ENCODE measurements around the gene GALNT17. TPM values are rescaled to one million over a fixed set of nuclear protein-coding genes. Genes with fewer than 3 reads are reported as not detected.
"Not testable (repeated sequence)": the region's sequence is repeated elsewhere in the genome, so short reads cannot be mapped to it uniquely, and the experiment has no call there.

GALNT17 gene
- polyA plus RNA-seq, 3 donors, result 3.3 to 5.7 (median 4.0) TPM

GRCh38 chr7:71612911-71613310 is 481.0 kb downstream of the GALNT17 start:
- DNase-seq (ENCODE audit: extremely low read depth in 1 of 11, low read depth in 9 of 11, low spot score in 4 of 11), result no peak

GRCh38 chr7:71613313-71613712 is 481.4 kb downstream of the GALNT17 start:
- no peak for DNase-seq (ENCODE audit: extremely low read depth in 1 of 11, low read depth in 9 of 11, low spot score in 4 of 11)

- DNase-seq (ENCODE audit: extremely low read depth in 1 of 11, low read depth in 9 of 11, low spot score in 4 of 11), result no peak
Measured at GRCh38 chr7:71615017-71615416, 483.1 kb downstream of the GALNT17 start.

- no peak for DNase-seq (ENCODE audit: extremely low read depth in 1 of 11, low read depth in 9 of 11, low spot score in 4 of 11)
Measured at GRCh38 chr7:71616217-71616616, 484.3 kb downstream of the GALNT17 start.

- DNase-seq (ENCODE audit: extremely low read depth in 1 of 11, low read depth in 9 of 11, low spot score in 4 of 11), result no peak
Measured at GRCh38 chr7:71618278-71618677, 486.3 kb downstream of the GALNT17 start.

GRCh38 chr7:71625545-71625944 is 493.6 kb downstream of the GALNT17 start:
- no peak for DNase-seq (ENCODE audit: extremely low read depth in 1 of 11, low read depth in 9 of 11, low spot score in 4 of 11)

GRCh38 chr7:71626206-71626605 is 494.3 kb downstream of the GALNT17 start:
- no peak for DNase-seq (ENCODE audit: extremely low read depth in 1 of 11, low read depth in 9 of 11, low spot score in 4 of 11)

GRCh38 chr7:71627651-71628050 is 495.7 kb downstream of the GALNT17 start:
- DNase-seq (ENCODE audit: extremely low read depth in 1 of 11, low read depth in 9 of 11, low spot score in 4 of 11), result no peak

GRCh38 chr7:71630516-71630915 is 498.6 kb downstream of the GALNT17 start:
- DNase-seq (ENCODE audit: extremely low read depth in 1 of 11, low read depth in 9 of 11, low spot score in 4 of 11), result no peak

GRCh38 chr7:71633551-71634008 is 501.6 kb downstream of the GALNT17 start:
- peak in 10 of 11 donors; percentile 6 to 51 (median 24) for DNase-seq (ENCODE audit: extremely low read depth in 1 of 11, low read depth in 9 of 11, low spot score in 4 of 11)

- DNase-seq (ENCODE audit: extremely low read depth in 1 of 11, low read depth in 9 of 11, low spot score in 4 of 11), result not testable (repeated sequence)
Measured at GRCh38 chr7:71635849-71636248, 503.9 kb downstream of the GALNT17 start.

- peak in 1 of 11 donors; percentile 6 for DNase-seq (ENCODE audit: extremely low read depth in 1 of 11, low read depth in 9 of 11, low spot score in 4 of 11)
Measured at GRCh38 chr7:71636329-71636728, 504.4 kb downstream of the GALNT17 start.

GRCh38 chr7:71637578-71637977 is 505.6 kb downstream of the GALNT17 start:
- DNase-seq (ENCODE audit: extremely low read depth in 1 of 11, low read depth in 9 of 11, low spot score in 4 of 11), result no peak

- no peak for DNase-seq (ENCODE audit: extremely low read depth in 1 of 11, low read depth in 9 of 11, low spot score in 4 of 11)
Measured at GRCh38 chr7:71638108-71638507, 506.2 kb downstream of the GALNT17 start.

- DNase-seq (ENCODE audit: extremely low read depth in 1 of 11, low read depth in 9 of 11, low spot score in 4 of 11), result no peak
Measured at GRCh38 chr7:71639382-71640085, 507.6 kb downstream of the GALNT17 start.

- DNase-seq (ENCODE audit: extremely low read depth in 1 of 11, low read depth in 9 of 11, low spot score in 4 of 11), result not testable (repeated sequence)
Measured at GRCh38 chr7:71643031-71643430, 511.1 kb downstream of the GALNT17 start.

GRCh38 chr7:71645836-71646235 is 513.9 kb downstream of the GALNT17 start:
- no peak for DNase-seq (ENCODE audit: extremely low read depth in 1 of 11, low read depth in 9 of 11, low spot score in 4 of 11)

- no peak for DNase-seq (ENCODE audit: extremely low read depth in 1 of 11, low read depth in 9 of 11, low spot score in 4 of 11)
Measured at GRCh38 chr7:71649812-71650211, 517.9 kb downstream of the GALNT17 start.

GRCh38 chr7:71650653-71651337 is 518.9 kb downstream of the GALNT17 start:
- DNase-seq (ENCODE audit: extremely low read depth in 1 of 11, low read depth in 9 of 11, low spot score in 4 of 11), result no peak

- DNase-seq (ENCODE audit: extremely low read depth in 1 of 11, low read depth in 9 of 11, low spot score in 4 of 11), result no peak
Measured at GRCh38 chr7:71652510-71652909, 520.6 kb downstream of the GALNT17 start.

GRCh38 chr7:71657386-71657785 is 525.4 kb downstream of the GALNT17 start:
- DNase-seq (ENCODE audit: extremely low read depth in 1 of 11, low read depth in 9 of 11, low spot score in 4 of 11), result no peak
